Nephron progenitor cell (in vitro differentiated cells): Measurements from ENCODE around the gene UBASH3B.
A peak's percentile ranks its signal among the peaks of the same experiment; 100 is the strongest.

Experiments used
- DNase-seq: peaks from one replicate; pipeline ENCODE4 v3.0.0; 2021
- H3K27ac Mint-ChIP-seq: 2 replicates; pipeline ENCODE4 v1.8.0; 2021; ENCODE audit warnings: mild to moderate bottlenecking, moderate library complexity, mixed read lengths
- H3K27me3 Mint-ChIP-seq: 2 replicates; pipeline ENCODE4 v1.8.0; 2021; ENCODE audit warnings: mild to moderate bottlenecking, low read depth, mixed read lengths; ENCODE audit not compliant: poor library complexity
- H3K36me3 Mint-ChIP-seq: 2 replicates; pipeline ENCODE4 v1.8.0; 2021; ENCODE audit warnings: low read depth, mixed read lengths
- H3K4me1 Mint-ChIP-seq: 2 replicates; pipeline ENCODE4 v1.8.0; 2021; ENCODE audit warnings: mixed read lengths
- H3K4me3 Mint-ChIP-seq: 2 replicates; pipeline ENCODE4 v1.8.0; 2021; ENCODE audit warnings: mild to moderate bottlenecking, moderate library complexity, mixed read lengths
- H3K9me3 Mint-ChIP-seq: 2 replicates; pipeline ENCODE4 v1.8.0; 2021; ENCODE audit warnings: mild to moderate bottlenecking, moderate library complexity, mixed read lengths
- CTCF ChIP-seq: fragments of 200-600 bp; sonication (generic); IDR thresholded peaks from 2 replicates; pipeline ENCODE4 v1.5.0; 2021; ENCODE audit warnings: antibody characterized with exemption

The UBASH3B gene

GRCh38 chr11:122653916-122654585 is 1.5 kb upstream of the UBASH3B start:
- peaks cover 54% of the 10 kb centered on the region for H3K27me3 Mint-ChIP-seq
- TF ChIP-seq CTCF = no peak
- H3K27ac Mint-ChIP-seq = no peak overlapping the region
- no peak overlapping the region for H3K4me3 Mint-ChIP-seq
- H3K9me3 Mint-ChIP-seq = peaks cover 3% of the 10 kb centered on the region
- H3K36me3 Mint-ChIP-seq = peaks cover 4% of the 10 kb centered on the region
- peaks cover 22% of the 10 kb centered on the region for H3K4me1 Mint-ChIP-seq
- DNase-seq = no peak

- Mint-ChIP-seq H3K36me3 (peaks cover 4% of the 10 kb centered on the region), H3K4me3 (peak overlapping the region; percentile 93), H3K9me3 (peaks cover 4% of the 10 kb centered on the region), H3K27ac (no peak overlapping the region), H3K27me3 (peaks cover 44% of the 10 kb centered on the region), H3K4me1 (peaks cover 43% of the 10 kb centered on the region)
- DNase-seq = peak; percentile 75
- TF ChIP-seq CTCF = no peak
Measured at GRCh38 chr11:122656073-122656630, 630 bp downstream of the UBASH3B start.

GRCh38 chr11:122656631-122657101 is 1.1 kb downstream of the UBASH3B start:
- peaks cover 4% of the 10 kb centered on the region for H3K9me3 Mint-ChIP-seq
- no peak for TF ChIP-seq CTCF
- H3K27me3 Mint-ChIP-seq = peaks cover 41% of the 10 kb centered on the region
- peaks cover 48% of the 10 kb centered on the region for H3K4me1 Mint-ChIP-seq
- no peak overlapping the region for H3K27ac Mint-ChIP-seq
- peaks cover 4% of the 10 kb centered on the region for H3K36me3 Mint-ChIP-seq
- H3K4me3 Mint-ChIP-seq = peak overlapping the region; percentile 90
- peak; percentile 42 for DNase-seq

- no peak for DNase-seq
- H3K4me3 Mint-ChIP-seq = peak overlapping the region; percentile 71
- peaks cover 4% of the 10 kb centered on the region for H3K9me3 Mint-ChIP-seq
- peak overlapping the region; percentile 66 for H3K27ac Mint-ChIP-seq
- peaks cover 4% of the 10 kb centered on the region for H3K36me3 Mint-ChIP-seq
- H3K4me1 Mint-ChIP-seq = peaks cover 79% of the 10 kb centered on the region
- H3K27me3 Mint-ChIP-seq = peaks cover 11% of the 10 kb centered on the region
- TF ChIP-seq CTCF = no peak
Measured at GRCh38 chr11:122659676-122660554, 4.4 kb downstream of the UBASH3B start.

- TF ChIP-seq CTCF = no peak
- DNase-seq = peak; percentile 21
- H3K4me3 Mint-ChIP-seq = peak overlapping the region; percentile 3
- H3K4me1 Mint-ChIP-seq = peaks cover 84% of the 10 kb centered on the region
- H3K9me3 Mint-ChIP-seq = peaks cover 4% of the 10 kb centered on the region
- peaks cover 4% of the 10 kb centered on the region for H3K36me3 Mint-ChIP-seq
- H3K27me3 Mint-ChIP-seq = peaks cover 6% of the 10 kb centered on the region
- no peak overlapping the region for H3K27ac Mint-ChIP-seq
Measured at GRCh38 chr11:122661182-122661945, 5.8 kb downstream of the UBASH3B start.
